ENCODE measurements around the gene QARS1. TPM values are rescaled to one million over a fixed set of nuclear protein-coding genes. Genes with fewer than 3 reads are reported as not detected.

The QARS1 gene
- polyA plus RNA-seq, 3 donors, result 142 to 326 (median 142) TPM

DNA sequence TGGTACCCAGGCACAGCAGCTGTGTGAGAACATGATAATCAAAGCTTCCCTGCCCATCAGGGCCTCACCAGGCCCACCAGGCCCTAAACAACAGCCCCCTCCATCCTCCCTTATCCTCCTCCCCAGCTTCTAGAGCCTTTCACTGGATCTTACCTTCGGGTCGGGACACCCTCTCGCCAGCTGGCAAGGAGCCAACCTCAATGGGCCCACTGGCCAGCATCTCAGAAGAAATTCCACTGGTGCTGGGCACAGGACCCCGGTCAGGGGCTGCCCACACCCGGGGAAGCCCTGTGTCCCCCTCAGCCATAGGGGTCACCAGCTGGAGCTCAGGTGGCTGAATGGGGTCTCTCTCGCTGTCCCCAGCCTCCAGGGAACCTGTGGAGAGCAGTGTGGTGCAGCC is 6.8 kb upstream of the QARS1 start:
- H3K4me3 Mint-ChIP-seq, result no peak overlapping the region

DNA sequence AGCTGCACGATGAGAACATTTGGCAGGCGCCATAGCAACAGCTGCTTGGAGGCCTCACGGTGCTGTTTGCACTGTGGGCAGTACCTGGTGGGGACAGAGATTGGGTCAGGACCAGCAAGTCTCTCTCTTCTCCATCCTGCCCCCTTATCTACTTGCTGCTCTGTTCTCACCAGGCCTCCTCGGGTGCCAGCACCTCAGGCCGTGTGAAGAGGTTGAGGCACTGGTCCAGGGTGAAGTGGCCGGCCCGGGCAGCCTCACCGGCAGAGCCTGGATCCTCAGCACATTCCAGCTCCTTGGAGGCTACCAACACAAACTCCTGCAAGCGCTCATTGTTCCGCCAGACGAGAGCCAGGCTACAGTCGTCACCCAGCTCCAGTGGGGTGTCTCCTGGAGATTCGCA is 6.2 kb upstream of the QARS1 start:
- no peaks in the 10 kb centered on the region for H3K9me3 ChIP-seq (replicated peaks in 1 of 2; ENCODE audit: control insufficient read depth in 1 of 2, insufficient read depth in 1 of 2, low read length in 2 of 2)
- H3K36me3 Mint-ChIP-seq, result peaks cover 73 to 85% of the 10 kb centered on the region in 2 donors
- H3K36me3 ChIP-seq (replicated peaks in 1 of 2; ENCODE audit: control insufficient read depth in 1 of 2, insufficient read depth in 2 of 2, low read length in 2 of 2), result peaks cover 77 to 90% of the 10 kb centered on the region in 2 donors
- no peaks in the 10 kb centered on the region for H3K27me3 Mint-ChIP-seq (ENCODE audit: low read depth in 3 of 3)
- H3K4me2 ChIP-seq (replicated peaks; ENCODE audit: extremely low read depth, low read length, poor library complexity, severe bottlenecking), result no peak overlapping the region
- no peaks in the 10 kb centered on the region for H4K20me1 ChIP-seq (ENCODE audit: insufficient read depth, low read length)
- TF ChIP-seq, protein P1, sequence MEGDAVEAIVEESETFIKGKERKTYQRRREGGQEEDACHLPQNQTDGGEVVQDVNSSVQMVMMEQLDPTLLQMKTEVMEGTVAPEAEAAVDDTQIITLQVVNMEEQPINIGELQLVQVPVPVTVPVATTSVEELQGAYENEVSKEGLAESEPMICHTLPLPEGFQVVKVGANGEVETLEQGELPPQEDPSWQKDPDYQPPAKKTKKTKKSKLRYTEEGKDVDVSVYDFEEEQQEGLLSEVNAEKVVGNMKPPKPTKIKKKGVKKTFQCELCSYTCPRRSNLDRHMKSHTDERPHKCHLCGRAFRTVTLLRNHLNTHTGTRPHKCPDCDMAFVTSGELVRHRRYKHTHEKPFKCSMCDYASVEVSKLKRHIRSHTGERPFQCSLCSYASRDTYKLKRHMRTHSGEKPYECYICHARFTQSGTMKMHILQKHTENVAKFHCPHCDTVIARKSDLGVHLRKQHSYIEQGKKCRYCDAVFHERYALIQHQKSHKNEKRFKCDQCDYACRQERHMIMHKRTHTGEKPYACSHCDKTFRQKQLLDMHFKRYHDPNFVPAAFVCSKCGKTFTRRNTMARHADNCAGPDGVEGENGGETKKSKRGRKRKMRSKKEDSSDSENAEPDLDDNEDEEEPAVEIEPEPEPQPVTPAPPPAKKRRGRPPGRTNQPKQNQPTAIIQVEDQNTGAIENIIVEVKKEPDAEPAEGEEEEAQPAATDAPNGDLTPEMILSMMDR (IDR thresholded peaks at IDR 0.05), result no peak
- H3K4me3 ChIP-seq (replicated peaks in 1 of 3; ENCODE audit: low read depth in 2 of 3, low read length in 3 of 3), result no peak overlapping the region
- H3K27ac ChIP-seq (ENCODE audit: low read depth in 1 of 2, low read length in 2 of 2), result no peak overlapping the region
- H3K79me2 ChIP-seq (ENCODE audit: insufficient read depth, low read length), result no peaks in the 10 kb centered on the region
- H3K27ac Mint-ChIP-seq, result peak overlapping the region in 2 of 7 donors; percentile 40 to 62
- intact Hi-C loops (cut with micrococcal nuclease), result no loop called here
- no peak overlapping the region for H2AFZ ChIP-seq (ENCODE audit: insufficient read depth, low read depth, low read length, poor library complexity, severe bottlenecking)
- H3K9ac ChIP-seq (ENCODE audit: insufficient read depth, low read length, poor library complexity, severe bottlenecking), result no peak overlapping the region
- no peaks in the 10 kb centered on the region for H3K27me3 ChIP-seq (ENCODE audit: control insufficient read depth in 2 of 2, insufficient read depth in 2 of 2, low read length in 2 of 2)
- no peaks in the 10 kb centered on the region for H3K9me3 Mint-ChIP-seq
- no peak for DNase-seq
- WGBS (ENCODE audit: insufficient coverage), result 97% methylated on average over 9 of the region's 13 CpGs
- peaks cover 0 to 2% of the 10 kb centered on the region in 2 donors for H3K4me1 ChIP-seq (ENCODE audit: control insufficient read depth in 1 of 2, insufficient read depth in 2 of 2, low read length in 2 of 2)
- peaks cover under 1% of the 10 kb centered on the region for H3K4me1 Mint-ChIP-seq
- H3K4me3 Mint-ChIP-seq, result no peak overlapping the region

More for the DNA sequence above, 6.8 kb upstream of the QARS1 start:
- whole genome bisulfite sequencing (ENCODE audit: insufficient coverage), result 98% methylated on average over 6 of the region's 6 CpGs
- H3K4me1 Mint-ChIP-seq, result no peaks in the 10 kb centered on the region
- no peak for DNase-seq
- no peak overlapping the region for H3K9ac ChIP-seq (ENCODE audit: insufficient read depth, low read length, poor library complexity, severe bottlenecking)
- H3K36me3 Mint-ChIP-seq, result peaks cover 79 to 91% of the 10 kb centered on the region in 2 donors
- H3K79me2 ChIP-seq (ENCODE audit: insufficient read depth, low read length), result no peaks in the 10 kb centered on the region
- TF ChIP-seq, protein P1 (IDR thresholded peaks at IDR 0.05), result no peak
- no peak overlapping the region for H2AFZ ChIP-seq (ENCODE audit: insufficient read depth, low read depth, low read length, poor library complexity, severe bottlenecking)
- H3K9me3 Mint-ChIP-seq, result no peaks in the 10 kb centered on the region
- H3K4me1 ChIP-seq (ENCODE audit: control insufficient read depth in 1 of 2, insufficient read depth in 2 of 2, low read length in 2 of 2), result no peaks in the 10 kb centered on the region
- no peaks in the 10 kb centered on the region for H4K20me1 ChIP-seq (ENCODE audit: insufficient read depth, low read length)
- no peak overlapping the region for H3K27ac ChIP-seq (ENCODE audit: low read depth in 1 of 2, low read length in 2 of 2)
- no peak overlapping the region for H3K4me3 ChIP-seq (replicated peaks in 1 of 3; ENCODE audit: low read depth in 2 of 3, low read length in 3 of 3)
- H3K27me3 Mint-ChIP-seq (ENCODE audit: low read depth in 3 of 3), result no peaks in the 10 kb centered on the region
- peaks cover 83 to 91% of the 10 kb centered on the region in 2 donors for H3K36me3 ChIP-seq (replicated peaks in 1 of 2; ENCODE audit: control insufficient read depth in 1 of 2, insufficient read depth in 2 of 2, low read length in 2 of 2)
- no peak overlapping the region for H3K4me2 ChIP-seq (replicated peaks; ENCODE audit: extremely low read depth, low read length, poor library complexity, severe bottlenecking)
- intact Hi-C loops (cut with micrococcal nuclease), result no loop called here
- H3K27me3 ChIP-seq (ENCODE audit: control insufficient read depth in 2 of 2, insufficient read depth in 2 of 2, low read length in 2 of 2), result no peaks in the 10 kb centered on the region
- H3K9me3 ChIP-seq (replicated peaks in 1 of 2; ENCODE audit: control insufficient read depth in 1 of 2, insufficient read depth in 1 of 2, low read length in 2 of 2), result no peaks in the 10 kb centered on the region
- no peak overlapping the region for H3K27ac Mint-ChIP-seq

Data from CD14-positive monocyte (primary cell).